IPS-18a (cell line): ENCODE results near the gene RAB3D.
A peak's percentile ranks its signal among the peaks of the same experiment; 100 is the strongest.
"Not testable (repeated sequence)": the region's sequence is repeated elsewhere in the genome, so short reads cannot be mapped to it uniquely, and the experiment has no call there.

ENCODE experiments used
- H3K27ac ChIP-seq: one replicate; pipeline ENCODE4 v1.5.1; 2013; ENCODE audit warnings: low read length
- H3K27me3 ChIP-seq: one replicate; pipeline ENCODE4 v1.6.1; 2013; ENCODE audit warnings: mild to moderate bottlenecking, low read length; ENCODE audit not compliant: control insufficient read depth, insufficient read depth
- H3K36me3 ChIP-seq: one replicate; pipeline ENCODE4 v1.6.1; 2013; ENCODE audit warnings: low read depth, low read length; ENCODE audit not compliant: control insufficient read depth
- H3K4me1 ChIP-seq: one replicate; pipeline ENCODE4 v1.6.1; 2013; ENCODE audit warnings: low read depth, low read length; ENCODE audit not compliant: control insufficient read depth
- H3K4me3 ChIP-seq: one replicate; pipeline ENCODE4 v1.5.1; 2013; ENCODE audit warnings: low read length
- H3K9ac ChIP-seq: one replicate; pipeline ENCODE4 v1.6.1; 2013; ENCODE audit warnings: mild to moderate bottlenecking, low read length, moderate library complexity
- H3K9me3 ChIP-seq: one replicate; pipeline ENCODE4 v1.6.1; 2013; ENCODE audit warnings: low read depth, low read length; ENCODE audit not compliant: control insufficient read depth

The RAB3D gene

GRCh38 chr19:11339254-11340098 is at the start of gene RAB3D:
Gene RAB3D, minus strand, starts transcription at chr19:11339657. Its CDS starts 2,258 bp downstream, at chr19:11337399.
- peak within 1 kb of the TSS; percentile 19 for H3K9ac ChIP-seq
- no peaks in the 10 kb centered on the region for H3K9me3 ChIP-seq
- no peaks in the 10 kb centered on the region for H3K27me3 ChIP-seq
- peaks cover 5% of the 10 kb centered on the region for H3K36me3 ChIP-seq
- H3K4me3 ChIP-seq, result peak within 1 kb of the TSS; percentile 67
- H3K27ac ChIP-seq, result no peak within 1 kb of the TSS
- no peaks in the 10 kb centered on the region for H3K4me1 ChIP-seq

- H3K4me3 ChIP-seq, result no peak overlapping the region
- no peaks in the 10 kb centered on the region for H3K9me3 ChIP-seq
- peaks cover 15% of the 10 kb centered on the region for H3K27me3 ChIP-seq
- H3K9ac ChIP-seq, result no peak overlapping the region
- H3K36me3 ChIP-seq, result no peaks in the 10 kb centered on the region
- H3K4me1 ChIP-seq, result no peaks in the 10 kb centered on the region
- no peak overlapping the region for H3K27ac ChIP-seq
These were observed 47.9 kb upstream of the RAB3D start for GRCh38 chr19:11387162-11388034.

- H3K4me1 ChIP-seq, result peaks cover 3% of the 10 kb centered on the region
- H3K27ac ChIP-seq, result no peak overlapping the region
- H3K9ac ChIP-seq, result no peak overlapping the region
- H3K4me3 ChIP-seq, result no peak overlapping the region
- peaks cover 21% of the 10 kb centered on the region for H3K27me3 ChIP-seq
- H3K36me3 ChIP-seq, result no peaks in the 10 kb centered on the region
- no peaks in the 10 kb centered on the region for H3K9me3 ChIP-seq
These were observed 45.3 kb upstream of the RAB3D start for GRCh38 chr19:11384778-11385129.

GRCh38 chr19:11383706-11384048 is 44.2 kb upstream of the RAB3D start:
- Histone ChIP-seq H3K9ac (no peak overlapping the region), H3K4me3 (peak overlapping the region; percentile 63), H3K9me3 (no peaks in the 10 kb centered on the region), H3K36me3 (no peaks in the 10 kb centered on the region), H3K27me3 (peaks cover 21% of the 10 kb centered on the region), H3K27ac (no peak overlapping the region), H3K4me1 (peaks cover 3% of the 10 kb centered on the region)

- no peaks in the 10 kb centered on the region for H3K9me3 ChIP-seq
- H3K27me3 ChIP-seq, result peaks cover 21% of the 10 kb centered on the region
- peaks cover 3% of the 10 kb centered on the region for H3K4me1 ChIP-seq
- peak overlapping the region; percentile 63 for H3K4me3 ChIP-seq
- no peak overlapping the region for H3K27ac ChIP-seq
- no peaks in the 10 kb centered on the region for H3K36me3 ChIP-seq
- no peak overlapping the region for H3K9ac ChIP-seq
These were observed 43.6 kb upstream of the RAB3D start for GRCh38 chr19:11382898-11383705.

GRCh38 chr19:11380653-11381537 is 41.4 kb upstream of the RAB3D start:
- Histone ChIP-seq H3K4me1 (peaks cover 3% of the 10 kb centered on the region), H3K9me3 (no peaks in the 10 kb centered on the region), H3K9ac (peak overlapping the region; percentile 67), H3K36me3 (no peaks in the 10 kb centered on the region), H3K4me3 (peak overlapping the region; percentile 77), H3K27me3 (peaks cover 21% of the 10 kb centered on the region), H3K27ac (no peak overlapping the region)

- H3K9me3 ChIP-seq, result no peaks in the 10 kb centered on the region
- H3K27me3 ChIP-seq, result peaks cover 21% of the 10 kb centered on the region
- peak overlapping the region; percentile 77 for H3K4me3 ChIP-seq
- no peaks in the 10 kb centered on the region for H3K36me3 ChIP-seq
- H3K4me1 ChIP-seq, result peaks cover 3% of the 10 kb centered on the region
- no peak overlapping the region for H3K27ac ChIP-seq
- H3K9ac ChIP-seq, result no peak overlapping the region
These were observed 40.4 kb upstream of the RAB3D start for GRCh38 chr19:11379857-11380350.

GRCh38 chr19:11379269-11379845 is 39.9 kb upstream of the RAB3D start:
- peaks cover 21% of the 10 kb centered on the region for H3K27me3 ChIP-seq
- H3K4me1 ChIP-seq, H3K36me3 ChIP-seq: not testable (repeated sequence)

GRCh38 chr19:11378319-11379189 is 39.1 kb upstream of the RAB3D start:
- Histone ChIP-seq H3K36me3 (no peaks in the 10 kb centered on the region), H3K9me3 (no peaks in the 10 kb centered on the region), H3K9ac (no peak overlapping the region), H3K4me3 (no peak overlapping the region), H3K27me3 (peaks cover 17% of the 10 kb centered on the region), H3K4me1 (peaks cover 7% of the 10 kb centered on the region), H3K27ac (no peak overlapping the region)

More at GRCh38 chr19:11379269-11379845, 39.9 kb upstream of the RAB3D start:
- H3K9ac ChIP-seq, H3K4me3 ChIP-seq, H3K27ac ChIP-seq, H3K9me3 ChIP-seq: not testable (repeated sequence)
